Measurements from ENCODE around the gene PYDC2. TPM values are rescaled to one million over a fixed set of nuclear protein-coding genes. Genes with fewer than 3 reads are reported as not detected.

PYDC2 gene
- total RNA-seq, result not detected in 2 replicates

DNA sequence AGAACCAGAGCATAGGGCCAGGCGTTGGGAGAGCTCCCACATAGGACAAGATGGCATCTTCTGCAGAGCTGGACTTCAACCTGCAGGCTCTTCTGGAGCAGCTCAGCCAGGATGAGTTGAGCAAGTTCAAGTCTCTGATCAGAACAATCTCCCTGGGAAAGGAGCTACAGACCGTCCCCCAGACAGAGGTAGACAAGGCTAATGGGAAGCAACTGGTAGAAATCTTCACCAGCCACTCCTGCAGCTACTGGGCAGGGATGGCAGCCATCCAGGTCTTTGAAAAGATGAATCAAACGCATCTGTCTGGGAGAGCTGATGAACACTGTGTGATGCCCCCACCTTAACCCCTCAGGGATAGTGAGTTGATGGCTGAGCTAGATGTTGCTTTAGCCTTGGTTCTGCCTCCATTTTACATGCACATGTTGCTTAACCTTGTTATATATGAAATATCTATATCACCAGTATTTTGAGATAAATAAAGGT lies at the start of gene PYDC2:
Gene PYDC2 (plus strand): TSS at position 51 of the 483 bp plus-strand sequence. CDS start 0 bp downstream, at position 51.

Other genes with a start within 250 kb of the PYDC2 start
- 69.6 and 77.7 TPM in 2 replicates for gene CCDC50, start 131.8 kb upstream of the PYDC2 start, total RNA-seq
- 0.59 TPM in 1 of 2 replicates, not detected in the other for gene UTS2B, start 130.6 kb upstream of the PYDC2 start, total RNA-seq